Activated CD4-positive, alpha-beta memory T cell treated with anti-CD3 and anti-CD28 coated beads, Interleukin-2, amount 10 ng/mL, durations not matched to agents 7 days and 5 days (primary cell): Measurements from ENCODE around the gene ANKRD50. TPM values are rescaled to one million over a fixed set of nuclear protein-coding genes. Genes with fewer than 3 reads are reported as not detected.

ENCODE experiments used
- CTCF ChIA-PET: fragments of 350-600 bp; sonication (Branson Sonifier 250); formaldehyde crosslinking; loops from one replicate; lab custom pipeline; 2021; ENCODE audit warnings: antibody characterized with exemption, inconsistent platforms; lab: Charles Lee
- POLR2A ChIA-PET: fragments of 350-600 bp; sonication (Branson Sonifier 250); formaldehyde crosslinking; loops from one replicate; lab custom pipeline; 2021; ENCODE audit warnings: antibody characterized with exemption; lab: Charles Lee
- DNase-seq: peaks from one replicate; pipeline ENCODE4 v3.0.0-alpha.2; 2020
- H3K27ac Mint-ChIP-seq: one replicate; pipeline ENCODE4 v1.8.0; 2021; ENCODE audit warnings: mild to moderate bottlenecking, mixed read lengths
- H3K27me3 Mint-ChIP-seq: one replicate; pipeline ENCODE4 v1.8.0; 2021; ENCODE audit warnings: mixed read lengths
- H3K36me3 Mint-ChIP-seq: one replicate; pipeline ENCODE4 v1.8.0; 2021; ENCODE audit warnings: low read depth, mixed read lengths
- H3K4me1 Mint-ChIP-seq: one replicate; pipeline ENCODE4 v1.8.0; 2021; ENCODE audit warnings: mixed read lengths
- H3K4me3 Mint-ChIP-seq: one replicate; pipeline ENCODE4 v1.8.0; 2021; ENCODE audit warnings: mild to moderate bottlenecking, mixed read lengths
- H3K9me3 Mint-ChIP-seq: one replicate; pipeline ENCODE4 v1.8.0; 2021; ENCODE audit warnings: mixed read lengths
- total RNA-seq, 2 experiments: library from RNA; stranded (reverse); gene quantifications; one replicate each; pipeline ENCODE4 v1.2.3, GENCODE V29; 2021

ANKRD50 gene
- total RNA-seq, 2 experiments from 2014 or later = 0.18 to 0.25 TPM

DNA sequence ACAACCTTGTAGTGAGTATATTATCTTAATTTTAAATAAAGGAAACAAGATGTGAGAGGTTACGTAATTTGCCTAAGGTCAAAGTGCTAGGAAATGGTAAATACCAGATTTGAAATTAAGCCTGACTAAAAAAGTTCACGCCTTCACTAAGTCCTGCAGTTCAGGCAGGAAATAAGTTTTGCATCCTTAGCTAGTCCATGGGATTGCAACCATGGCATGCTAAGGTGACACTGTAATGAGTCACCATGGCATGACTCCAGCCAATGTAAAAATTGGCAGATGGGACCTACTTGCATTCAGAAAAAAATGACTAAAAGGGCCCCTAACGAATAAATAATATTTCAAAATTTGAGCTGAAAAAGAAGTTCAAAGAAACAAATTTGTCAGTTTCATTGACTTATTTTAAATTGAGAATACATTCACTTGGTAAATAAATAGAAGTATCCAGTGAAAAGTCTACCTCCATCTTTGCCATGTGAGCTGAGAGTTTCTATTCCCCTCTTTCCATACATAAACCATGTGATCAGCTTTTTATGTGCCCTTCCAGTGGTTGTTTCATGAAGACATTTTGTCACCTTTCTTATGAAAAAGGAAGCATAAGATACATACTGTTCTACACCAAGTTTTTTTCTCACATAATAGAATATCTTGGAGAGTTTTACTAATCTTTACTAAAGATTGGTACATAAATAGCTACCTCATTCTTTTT lies 72.4 kb downstream of the ANKRD50 start:
- ChIA-PET CTCF (no interaction called here), POLR2A (no interaction called here)
- H3K27me3 Mint-ChIP-seq = no peaks in the 10 kb centered on the region
- H3K4me3 Mint-ChIP-seq = no peak overlapping the region
- H3K27ac Mint-ChIP-seq = no peak overlapping the region
- no peaks in the 10 kb centered on the region for H3K9me3 Mint-ChIP-seq
- no peaks in the 10 kb centered on the region for H3K4me1 Mint-ChIP-seq
- no peaks in the 10 kb centered on the region for H3K36me3 Mint-ChIP-seq
- DNase-seq = no peak

DNA sequence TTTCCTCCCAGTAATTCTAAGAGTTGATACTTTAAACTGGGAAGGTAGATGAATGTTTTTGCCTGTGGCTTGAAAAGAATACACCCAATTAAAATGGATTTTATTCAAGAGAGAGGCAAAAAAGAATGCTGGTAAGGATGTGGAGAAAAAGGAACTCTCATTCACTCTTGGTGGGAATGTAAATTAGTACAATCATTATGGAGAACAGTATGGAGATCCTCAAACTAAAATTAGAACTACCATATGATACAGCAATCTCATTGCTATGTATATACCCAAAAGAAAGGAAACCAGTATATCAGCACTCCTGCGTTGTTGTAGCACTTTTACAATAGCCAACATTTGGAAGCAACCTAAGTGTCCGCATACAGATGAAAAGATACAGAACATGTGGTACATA lies 75.2 kb downstream of the ANKRD50 start:
- no peaks in the 10 kb centered on the region for H3K9me3 Mint-ChIP-seq
- H3K27me3 Mint-ChIP-seq = no peaks in the 10 kb centered on the region
- DNase-seq = no peak
- H3K4me1 Mint-ChIP-seq = no peaks in the 10 kb centered on the region
- no peaks in the 10 kb centered on the region for H3K36me3 Mint-ChIP-seq
- H3K27ac Mint-ChIP-seq = no peak overlapping the region
- ChIA-PET POLR2A (no interaction called here), CTCF (no interaction called here)
- no peak overlapping the region for H3K4me3 Mint-ChIP-seq

DNA sequence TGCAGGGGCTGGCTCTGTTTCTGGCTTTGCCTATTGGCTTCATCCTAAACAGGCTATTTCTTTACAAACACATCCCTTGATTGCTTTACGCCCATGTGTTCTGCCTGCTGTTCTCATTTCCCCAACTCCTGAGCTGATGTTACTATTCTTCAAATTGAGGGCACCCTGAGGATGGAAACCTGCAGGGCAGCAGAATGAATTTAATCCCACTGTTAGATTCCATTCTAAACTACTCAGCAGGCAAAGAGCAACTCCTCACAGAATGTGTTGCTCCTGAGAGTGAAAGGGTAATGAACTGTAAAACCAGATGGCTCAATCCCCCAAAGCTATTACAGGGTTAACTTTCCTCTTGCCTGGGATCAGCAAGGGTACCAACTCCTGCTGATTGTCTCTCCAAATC lies 75.7 kb downstream of the ANKRD50 start:
- ChIA-PET CTCF (no interaction called here), POLR2A (no interaction called here)
- no peak overlapping the region for H3K4me3 Mint-ChIP-seq
- H3K9me3 Mint-ChIP-seq = no peaks in the 10 kb centered on the region
- no peaks in the 10 kb centered on the region for H3K36me3 Mint-ChIP-seq
- no peaks in the 10 kb centered on the region for H3K27me3 Mint-ChIP-seq
- H3K4me1 Mint-ChIP-seq = no peaks in the 10 kb centered on the region
- H3K27ac Mint-ChIP-seq = no peak overlapping the region
- no peak for DNase-seq

DNA sequence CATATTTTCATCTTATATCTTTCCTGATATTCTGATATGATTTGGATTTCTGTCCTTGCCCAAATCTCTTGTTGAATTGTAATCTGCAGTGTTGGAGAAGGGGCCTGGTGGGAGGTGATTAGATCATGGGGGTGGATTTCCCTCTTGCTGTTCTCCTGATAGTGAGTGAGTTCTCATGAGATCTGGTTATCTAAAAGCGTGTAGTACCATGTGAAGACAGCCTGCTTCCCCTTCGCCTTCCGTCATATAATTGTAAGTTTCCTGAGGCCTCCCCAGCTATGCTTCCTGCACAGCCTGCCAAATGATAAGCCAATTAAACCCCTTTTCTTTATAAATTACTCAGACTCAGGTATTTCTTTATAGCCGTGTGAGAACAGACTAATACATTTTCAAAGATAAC lies 77.2 kb downstream of the ANKRD50 start:
- DNase-seq = no peak
- CTCF ChIA-PET = no interaction called here
- H3K36me3 Mint-ChIP-seq = no peaks in the 10 kb centered on the region
- H3K27ac Mint-ChIP-seq = no peak overlapping the region
- no peaks in the 10 kb centered on the region for H3K4me1 Mint-ChIP-seq
- no peaks in the 10 kb centered on the region for H3K27me3 Mint-ChIP-seq
- POLR2A ChIA-PET = no interaction called here
- H3K4me3 Mint-ChIP-seq = no peak overlapping the region
- H3K9me3 Mint-ChIP-seq = no peaks in the 10 kb centered on the region

DNA sequence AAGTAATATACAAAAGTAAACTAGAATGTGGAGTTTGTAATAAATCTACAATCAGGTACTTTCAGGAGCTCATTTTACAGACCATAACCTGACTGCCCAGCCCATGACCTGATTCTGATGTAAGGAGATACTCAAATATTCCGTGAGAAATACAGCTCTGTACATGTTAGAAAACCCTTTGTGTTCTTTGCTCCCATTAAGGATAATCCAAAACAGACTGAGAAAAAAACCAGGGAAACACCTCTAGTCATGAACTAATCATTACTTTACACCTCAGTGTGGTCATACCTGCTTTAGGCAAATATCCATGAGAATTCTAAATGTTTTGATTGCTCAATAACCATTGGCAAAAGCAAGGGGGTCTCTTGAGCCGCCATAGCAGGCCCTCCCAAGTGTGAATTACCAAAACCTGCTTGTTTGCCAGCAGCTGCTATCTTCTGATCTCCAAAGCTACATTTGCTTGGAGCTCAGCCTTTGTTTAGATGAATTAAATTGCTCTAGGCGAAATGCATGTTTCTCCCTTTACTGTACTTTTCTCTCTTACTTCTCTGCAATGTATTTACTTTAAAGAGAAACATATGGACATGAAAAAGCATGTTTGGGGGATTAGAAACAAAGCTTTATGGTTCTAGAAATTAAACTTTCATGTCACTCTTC lies 79.1 kb downstream of the ANKRD50 start:
- POLR2A ChIA-PET = no interaction called here
- H3K36me3 Mint-ChIP-seq = no peaks in the 10 kb centered on the region
- CTCF ChIA-PET = no interaction called here
- H3K27ac Mint-ChIP-seq = no peak overlapping the region
- no peak overlapping the region for H3K4me3 Mint-ChIP-seq
- H3K9me3 Mint-ChIP-seq = no peaks in the 10 kb centered on the region
- no peak for DNase-seq
- H3K4me1 Mint-ChIP-seq = no peaks in the 10 kb centered on the region
- no peaks in the 10 kb centered on the region for H3K27me3 Mint-ChIP-seq

DNA sequence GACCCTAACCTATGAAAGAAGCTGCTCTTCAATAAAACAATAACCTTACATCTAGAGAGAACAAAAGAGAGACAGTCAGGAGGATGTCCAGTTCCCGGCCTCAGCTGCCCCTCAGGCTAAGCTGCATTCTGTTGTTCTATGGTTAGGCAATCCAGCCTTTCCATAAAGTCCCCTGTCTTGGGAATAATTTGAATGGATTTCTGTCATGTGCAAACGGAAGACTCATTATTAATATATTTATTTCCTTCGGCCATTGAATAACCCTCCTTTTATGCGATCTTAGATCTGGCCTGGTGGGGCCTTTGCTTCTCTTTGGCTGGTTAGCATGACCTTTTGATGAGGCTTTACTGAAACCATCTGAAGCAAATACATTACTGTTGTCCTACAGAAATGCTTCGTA lies 80.1 kb downstream of the ANKRD50 start:
- H3K27ac Mint-ChIP-seq = no peak overlapping the region
- CTCF ChIA-PET = no interaction called here

DNA sequence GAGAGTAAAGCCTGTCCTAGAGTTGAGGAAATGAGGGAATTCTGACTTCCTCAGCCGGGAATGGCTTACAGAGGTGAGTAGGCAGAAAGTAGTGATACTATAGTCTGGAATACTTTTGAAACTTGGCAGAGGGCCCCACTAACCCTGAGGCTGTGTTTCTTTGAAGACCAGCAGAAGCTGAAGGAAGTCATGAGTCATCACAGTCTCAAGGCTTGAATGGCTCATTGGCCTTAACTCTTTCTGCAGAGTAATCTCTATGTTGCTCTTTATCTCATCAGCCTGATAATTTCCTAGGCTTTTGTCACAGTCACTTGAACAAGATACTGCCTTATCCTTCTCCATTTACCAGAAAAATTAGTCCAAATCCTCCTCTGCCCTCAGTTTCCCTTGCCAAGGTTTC lies 80.8 kb downstream of the ANKRD50 start:
- Mint-ChIP-seq H3K9me3 (no peaks in the 10 kb centered on the region), H3K27ac (no peak overlapping the region), H3K4me1 (no peaks in the 10 kb centered on the region), H3K27me3 (no peaks in the 10 kb centered on the region), H3K4me3 (no peak overlapping the region), H3K36me3 (no peaks in the 10 kb centered on the region)
- ChIA-PET CTCF (no interaction called here), POLR2A (no interaction called here)
- DNase-seq = no peak

More for the DNA sequence above, 80.1 kb downstream of the ANKRD50 start:
- H3K9me3 Mint-ChIP-seq = no peaks in the 10 kb centered on the region
- no peak for DNase-seq
- no peaks in the 10 kb centered on the region for H3K27me3 Mint-ChIP-seq
- POLR2A ChIA-PET = no interaction called here
- no peaks in the 10 kb centered on the region for H3K36me3 Mint-ChIP-seq
- no peak overlapping the region for H3K4me3 Mint-ChIP-seq
- no peaks in the 10 kb centered on the region for H3K4me1 Mint-ChIP-seq

DNA sequence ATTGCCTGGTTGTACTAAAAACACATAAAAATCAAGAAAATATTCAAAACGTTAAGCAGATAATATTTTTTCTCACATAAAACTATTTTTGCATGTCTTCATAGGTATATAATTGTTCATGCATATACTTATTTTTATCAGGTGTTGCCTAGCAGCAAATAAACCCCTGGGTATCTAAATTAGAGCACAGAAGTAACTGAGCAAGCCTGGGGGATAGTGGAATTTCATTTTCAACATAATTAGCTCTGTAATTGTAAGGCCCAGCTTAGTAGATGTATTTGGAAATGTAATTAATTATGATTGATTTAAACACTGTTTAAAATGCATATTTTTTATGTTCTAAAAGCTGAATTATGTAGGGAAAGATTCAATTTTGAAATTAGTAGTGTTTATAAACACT lies 82.9 kb downstream of the ANKRD50 start:
- Mint-ChIP-seq H3K4me1 (no peaks in the 10 kb centered on the region), H3K27me3 (no peaks in the 10 kb centered on the region), H3K36me3 (no peaks in the 10 kb centered on the region), H3K9me3 (no peaks in the 10 kb centered on the region), H3K27ac (no peak overlapping the region), H3K4me3 (no peak overlapping the region)
- ChIA-PET POLR2A (no interaction called here), CTCF (no interaction called here)
- DNase-seq = no peak
